Thoracic aorta (tissue), 2 donors: ENCODE data around the gene DNAH11. TPM values are rescaled to one million over a fixed set of nuclear protein-coding genes. Genes with fewer than 3 reads are reported as not detected.

Experiments used
- ATAC-seq: fragments of 150-250 bp; one replicate; pipeline ENCODE4 v1.8.0; 2017; ENCODE audit warnings: low read depth; ENCODE audit not compliant: insufficient number of reproducible peaks, low FRiP score
- DNase-seq: peaks from one replicate; pipeline ENCODE4 v3.0.0-alpha.2; 2020; ENCODE audit warnings: low spot score
- H3K27ac ChIP-seq, 2 donors: fragments of 200-600 bp; sonication (generic); 1 replicate in 1 of 2; 2 replicates in 1 of 2; pipeline ENCODE4 v1.5.1; 2016; ENCODE audit warnings: mild to moderate bottlenecking in 2 of 2, moderate library complexity in 2 of 2
- H3K27me3 ChIP-seq: fragments of 200-600 bp; sonication (generic); replicated peaks from 2 replicates; pipeline ENCODE4 v1.6.0; 2016; ENCODE audit warnings: mild to moderate bottlenecking; ENCODE audit not compliant: insufficient read depth
- H3K36me3 ChIP-seq: fragments of 200-600 bp; sonication (generic); one replicate; pipeline ENCODE4 v1.5.1; 2016
- H3K4me1 ChIP-seq, 2 donors: fragments of 200-600 bp; sonication (generic); 1 replicate in 1 of 2; 2 replicates in 1 of 2; pipeline versions ENCODE4 v1.5.1 to v1.6.0; 2016; ENCODE audit warnings: low read depth in 2 of 2, mild to moderate bottlenecking in 1 of 2; ENCODE audit not compliant: control insufficient read depth in 1 of 2
- H3K4me3 ChIP-seq: fragments of 200-600 bp; sonication (generic); 2 replicates; pipeline ENCODE4 v1.5.1; 2016; ENCODE audit warnings: mild to moderate bottlenecking
- H3K9me3 ChIP-seq: fragments of 200-600 bp; sonication (generic); 2 replicates; pipeline ENCODE4 v1.5.1; 2016
- total RNA-seq, 2 donors: library from RNA; depleted of rRNA; stranded (reverse); fragments of >200 nt; gene quantifications; one replicate each; pipeline versions ENCODE4 v1.1.0 to v1.2.3, GENCODE V29; 2016
- TF ChIP-seq, protein P1 (sequence below): fragments of 200-600 bp; sonication (generic); IDR thresholded peaks from one replicate; pipeline ENCODE4 v1.5.1; 2019; ENCODE audit warnings: antibody characterized with exemption

DNAH11 gene
- total RNA-seq, 2 donors from 2014 or later: 1.9 to 16.2 TPM

DNA sequence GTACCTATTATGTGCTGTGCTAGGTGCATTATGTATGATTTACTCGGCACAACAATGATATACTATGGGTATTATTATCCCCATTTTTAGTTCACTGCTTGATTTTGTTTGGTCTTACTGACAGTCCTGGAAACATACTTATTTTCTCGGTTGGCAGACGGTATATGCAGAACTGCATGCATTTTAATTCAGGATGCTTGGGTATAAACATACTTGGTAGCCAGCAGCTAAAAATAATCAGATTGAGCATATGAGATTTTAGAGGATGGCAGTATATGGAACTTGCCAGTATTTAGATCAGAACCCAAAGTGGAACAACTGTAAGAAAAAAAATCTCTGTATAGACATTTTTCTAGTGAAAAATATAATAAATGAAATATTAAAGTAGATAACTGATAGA, 163.3 kb downstream of the DNAH11 start:
- no peaks in the 10 kb centered on the region for H3K4me1 ChIP-seq
- H3K27me3 ChIP-seq: no peaks in the 10 kb centered on the region
- H3K4me3 ChIP-seq: no peak overlapping the region
- DNase-seq: no peak
- ATAC-seq: no peak
- no peak overlapping the region for H3K27ac ChIP-seq
- TF ChIP-seq, protein P1, sequence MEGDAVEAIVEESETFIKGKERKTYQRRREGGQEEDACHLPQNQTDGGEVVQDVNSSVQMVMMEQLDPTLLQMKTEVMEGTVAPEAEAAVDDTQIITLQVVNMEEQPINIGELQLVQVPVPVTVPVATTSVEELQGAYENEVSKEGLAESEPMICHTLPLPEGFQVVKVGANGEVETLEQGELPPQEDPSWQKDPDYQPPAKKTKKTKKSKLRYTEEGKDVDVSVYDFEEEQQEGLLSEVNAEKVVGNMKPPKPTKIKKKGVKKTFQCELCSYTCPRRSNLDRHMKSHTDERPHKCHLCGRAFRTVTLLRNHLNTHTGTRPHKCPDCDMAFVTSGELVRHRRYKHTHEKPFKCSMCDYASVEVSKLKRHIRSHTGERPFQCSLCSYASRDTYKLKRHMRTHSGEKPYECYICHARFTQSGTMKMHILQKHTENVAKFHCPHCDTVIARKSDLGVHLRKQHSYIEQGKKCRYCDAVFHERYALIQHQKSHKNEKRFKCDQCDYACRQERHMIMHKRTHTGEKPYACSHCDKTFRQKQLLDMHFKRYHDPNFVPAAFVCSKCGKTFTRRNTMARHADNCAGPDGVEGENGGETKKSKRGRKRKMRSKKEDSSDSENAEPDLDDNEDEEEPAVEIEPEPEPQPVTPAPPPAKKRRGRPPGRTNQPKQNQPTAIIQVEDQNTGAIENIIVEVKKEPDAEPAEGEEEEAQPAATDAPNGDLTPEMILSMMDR: no peak
- H3K9me3 ChIP-seq: no peaks in the 10 kb centered on the region
- no peaks in the 10 kb centered on the region for H3K36me3 ChIP-seq

DNA sequence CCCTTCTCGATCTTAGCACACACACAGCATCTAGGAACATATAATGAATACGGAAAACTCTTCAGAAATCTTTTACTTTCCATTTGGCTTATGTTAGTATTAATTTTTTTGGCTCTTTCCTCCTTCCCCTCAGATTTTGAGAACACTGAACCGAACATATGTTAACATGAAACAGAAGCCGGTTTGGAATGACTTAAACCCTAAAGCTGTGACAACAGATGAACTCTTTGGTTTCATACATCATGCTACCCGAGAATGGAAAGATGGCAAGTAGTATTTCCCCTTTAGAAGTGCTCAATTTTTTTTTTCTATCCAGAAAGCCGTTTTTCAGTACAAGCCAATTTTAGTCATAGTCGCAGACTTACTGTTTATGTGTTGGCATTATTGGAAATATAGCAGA, 164.7 kb downstream of the DNAH11 start:
- no peaks in the 10 kb centered on the region for H3K9me3 ChIP-seq
- DNase-seq (no peak), ATAC-seq (no peak)
- H3K36me3 ChIP-seq: no peaks in the 10 kb centered on the region
- no peaks in the 10 kb centered on the region for H3K4me1 ChIP-seq
- no peaks in the 10 kb centered on the region for H3K27me3 ChIP-seq
- H3K27ac ChIP-seq: no peak overlapping the region
- TF ChIP-seq, protein P1: no peak
- no peak overlapping the region for H3K4me3 ChIP-seq

DNA sequence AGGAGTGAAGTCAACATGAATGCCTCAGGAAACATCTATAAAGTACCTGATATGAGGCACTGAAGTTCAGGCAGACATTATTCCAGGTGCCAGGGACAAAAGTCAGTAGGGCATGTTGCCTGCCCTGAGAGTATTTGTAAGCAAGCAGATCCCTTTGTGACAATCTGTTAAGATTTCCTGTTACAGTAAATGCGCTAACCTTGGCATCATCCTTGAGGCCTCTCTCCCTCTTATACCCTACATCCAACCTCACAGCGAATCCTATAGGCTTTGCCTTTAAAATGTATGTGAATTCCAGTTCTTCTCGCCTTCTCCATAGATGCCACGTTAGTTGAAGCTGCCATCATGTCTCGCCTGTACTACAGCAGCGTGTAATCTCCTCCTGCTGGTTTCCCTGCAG, 165.3 kb downstream of the DNAH11 start:
- DNase-seq (no peak), ATAC-seq (no peak)
- no peaks in the 10 kb centered on the region for H3K4me1 ChIP-seq
- no peaks in the 10 kb centered on the region for H3K36me3 ChIP-seq
- TF ChIP-seq, protein P1: no peak
- H3K27me3 ChIP-seq: no peaks in the 10 kb centered on the region
- H3K4me3 ChIP-seq: no peak overlapping the region
- no peak overlapping the region for H3K27ac ChIP-seq
- no peaks in the 10 kb centered on the region for H3K9me3 ChIP-seq

DNA sequence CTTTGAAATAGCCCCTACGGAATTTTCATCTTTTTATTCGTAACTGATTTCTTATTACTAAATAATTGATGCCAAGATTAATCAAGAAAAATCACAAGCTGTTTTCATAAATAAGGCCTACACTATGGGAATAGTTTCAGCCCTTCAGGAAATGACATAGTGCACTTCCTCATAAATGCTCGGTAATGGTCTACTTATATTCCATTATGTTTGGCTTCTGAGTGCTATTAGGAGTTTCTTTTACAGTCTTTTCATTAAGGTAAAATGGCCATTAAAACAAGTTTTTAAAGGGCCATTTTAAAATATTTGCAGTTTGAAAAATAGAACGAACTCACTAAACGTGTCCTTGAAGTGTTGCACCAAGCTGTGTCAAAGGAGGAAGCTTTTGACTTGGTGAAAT, 174.5 kb downstream of the DNAH11 start:
- Histone ChIP-seq H3K4me1 (no peaks in the 10 kb centered on the region), H3K27ac (no peak overlapping the region), H3K36me3 (no peaks in the 10 kb centered on the region), H3K27me3 (no peaks in the 10 kb centered on the region), H3K9me3 (no peaks in the 10 kb centered on the region), H3K4me3 (no peak overlapping the region)
- no peak for DNase-seq
- ATAC-seq: no peak
- TF ChIP-seq, protein P1: no peak

DNA sequence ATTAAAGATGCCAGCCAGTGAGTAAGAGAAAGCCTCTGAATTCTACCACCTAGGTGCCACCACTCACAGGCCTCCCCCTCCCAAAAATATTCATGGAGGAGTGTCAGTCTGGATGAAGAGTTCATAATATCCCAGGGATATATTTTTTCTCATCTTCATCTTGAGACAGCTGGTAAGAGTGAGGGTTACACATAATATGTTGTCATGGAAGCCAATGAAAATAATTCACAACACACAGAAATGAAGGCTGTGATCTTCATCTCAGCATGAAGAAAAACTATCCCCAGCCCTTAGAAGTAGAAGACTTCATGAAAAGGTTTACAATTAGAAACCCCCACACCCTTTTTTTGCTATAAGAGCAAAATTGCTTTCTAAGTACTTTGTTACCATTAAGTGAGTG, 175.6 kb downstream of the DNAH11 start:
- ATAC-seq: no peak
- TF ChIP-seq, protein P1: no peak
- no peaks in the 10 kb centered on the region for H3K4me1 ChIP-seq

More for the DNA sequence above, 175.6 kb downstream of the DNAH11 start:
- H3K27me3 ChIP-seq: no peaks in the 10 kb centered on the region
- no peak overlapping the region for H3K27ac ChIP-seq
- DNase-seq: no peak
- H3K36me3 ChIP-seq: no peaks in the 10 kb centered on the region
- no peaks in the 10 kb centered on the region for H3K9me3 ChIP-seq
- H3K4me3 ChIP-seq: no peak overlapping the region
